ENCODE data around the gene SUMO2.

GRCh38 chr17:75191584-75191983, 8.8 kb upstream of the SUMO2 start:
- TF ChIP-seq EZH2phosphoT487 (IDR thresholded peaks at IDR 0.05; ENCODE audit: insufficient read depth, low read depth) (no peak), EZH2 (IDR thresholded peaks at IDR 0.05; ENCODE audit: insufficient read depth, poor library complexity, severe bottlenecking) (no peak)
